WTC11 (cell line): ENCODE measurements around the gene FGF12. TPM values are rescaled to one million over a fixed set of nuclear protein-coding genes. Genes with fewer than 3 reads are reported as not detected.
A peak's percentile ranks its signal among the peaks of the same experiment; 100 is the strongest.
"Not testable (repeated sequence)": the region's sequence is repeated elsewhere in the genome, so short reads cannot be mapped to it uniquely, and the experiment has no call there.

ENCODE experiments used
- ATAC-seq: fragments of 200-7000 bp; cut with Tn5 transposase; 2 replicates; pipeline ENCODE4 v1.10.0; 2021; ENCODE audit warnings: mild to moderate bottlenecking, moderate library complexity
- CTCF ChIA-PET: fragments of 300-600 bp; sonication (Branson Sonifier 250); formaldehyde crosslinking; loops from one replicate; lab custom pipeline; 2021; ENCODE audit warnings: antibody characterized with exemption; lab: Charles Lee
- POLR2A ChIA-PET: fragments of 350-600 bp; sonication (Branson Sonifier 250); formaldehyde crosslinking; loops from one replicate; lab custom pipeline; 2021; ENCODE audit warnings: antibody characterized with exemption; lab: Charles Lee
- DNase-seq: peaks from one replicate; pipeline ENCODE4 v3.0.0; 2021; ENCODE audit warnings: low spot score
- H3K27ac Mint-ChIP-seq: 2 replicates; pipeline ENCODE4 v1.8.0; 2021; ENCODE audit warnings: mixed read lengths
- H3K27me3 Mint-ChIP-seq: 2 replicates; pipeline ENCODE4 v1.8.0; 2021; ENCODE audit warnings: low read depth, mild to moderate bottlenecking, moderate library complexity, mixed read lengths
- H3K36me3 Mint-ChIP-seq: 2 replicates; pipeline ENCODE4 v1.8.0; 2021; ENCODE audit warnings: mixed read lengths
- H3K4me1 Mint-ChIP-seq: 2 replicates; pipeline ENCODE4 v1.8.0; 2022; ENCODE audit warnings: mixed read lengths
- H3K4me3 Mint-ChIP-seq: 2 replicates; pipeline ENCODE4 v1.8.0; 2021; ENCODE audit warnings: mild to moderate bottlenecking, moderate library complexity, mixed read lengths
- H3K9me3 Mint-ChIP-seq: 2 replicates; pipeline ENCODE4 v1.8.0; 2021; ENCODE audit warnings: mixed read lengths
- ATF2 ChIP-seq: sonication (generic); formaldehyde crosslinking; IDR thresholded peaks from 2 replicates; pipeline ENCODE4 v1.8.1; 2022; ENCODE audit warnings: low read depth, missing genetic modification reagents, borderline replicate concordance
- CBFB ChIP-seq: sonication (generic); formaldehyde crosslinking; IDR thresholded peaks from 2 replicates; pipeline ENCODE4 v1.8.1; 2022; ENCODE audit warnings: mild to moderate bottlenecking, low read depth, missing genetic modification reagents
- ERG ChIP-seq: fragments of 250-450 bp; sonication (Bioruptor Pico); IDR thresholded peaks from 2 replicates; pipeline ENCODE4 v1.8.0; 2021; ENCODE audit warnings: mild to moderate bottlenecking
- GABPB1 ChIP-seq: sonication (generic); formaldehyde crosslinking; IDR thresholded peaks from 2 replicates; pipeline ENCODE4 v1.8.1; 2023; ENCODE audit warnings: mild to moderate bottlenecking, missing genetic modification reagents
- KAT7 ChIP-seq: sonication (generic); formaldehyde crosslinking; IDR thresholded peaks from 2 replicates; pipeline ENCODE4 v1.8.1; 2023; ENCODE audit warnings: missing genetic modification reagents, mild to moderate bottlenecking, borderline replicate concordance
- NR1H2 ChIP-seq: sonication (generic); formaldehyde crosslinking; IDR thresholded peaks from 2 replicates; pipeline ENCODE4 v1.9.0; 2021; ENCODE audit warnings: mild to moderate bottlenecking, moderate library complexity, missing genetic modification reagents
- NR2C2 ChIP-seq: sonication (generic); formaldehyde crosslinking; IDR thresholded peaks from 2 replicates; pipeline ENCODE4 v1.8.0; 2022; ENCODE audit warnings: mild to moderate bottlenecking, missing genetic modification reagents
- PRDM15 ChIP-seq: sonication (generic); formaldehyde crosslinking; IDR thresholded peaks from 2 replicates; pipeline ENCODE4 v1.8.0; 2022; ENCODE audit warnings: missing genetic modification reagents
- SOX15 ChIP-seq: fragments of 250-450 bp; sonication (Bioruptor Pico); IDR thresholded peaks from 2 replicates; pipeline ENCODE4 v1.9.0; 2021; ENCODE audit warnings: mild to moderate bottlenecking
- TEAD1 ChIP-seq: sonication (generic); formaldehyde crosslinking; IDR thresholded peaks from 2 replicates; pipeline ENCODE4 v1.8.0; 2022; ENCODE audit warnings: mild to moderate bottlenecking, missing genetic modification reagents
- ZBTB21 ChIP-seq: sonication (generic); formaldehyde crosslinking; IDR thresholded peaks from 2 replicates; pipeline ENCODE4 v1.8.1; 2023; ENCODE audit warnings: mild to moderate bottlenecking, missing genetic modification reagents, borderline replicate concordance
- ZNF532 ChIP-seq: fragments of 250-450 bp; sonication (Bioruptor Pico); IDR thresholded peaks from 2 replicates; pipeline ENCODE4 v1.9.0; 2021; ENCODE audit warnings: mild to moderate bottlenecking, borderline replicate concordance
- total RNA-seq: library from RNA; stranded (reverse); gene quantifications from 3 replicates; pipeline ENCODE4 v1.2.3, GENCODE V29; 2021
- TF ChIP-seq, protein P1 (sequence below): sonication (generic); formaldehyde crosslinking; IDR thresholded peaks from 2 replicates; pipeline ENCODE4 v1.8.1; 2022; ENCODE audit warnings: mild to moderate bottlenecking, missing genetic modification reagents, moderate library complexity, borderline replicate concordance
- TF ChIP-seq, protein P2 (sequence below): fragments of 250-450 bp; sonication (Bioruptor Pico); IDR thresholded peaks from 2 replicates; pipeline ENCODE4 v2.1.2; 2022; ENCODE audit warnings: mild to moderate bottlenecking, moderate library complexity

FGF12 gene
- total RNA-seq, 1 experiment from 2014 or later: 13.5 TPM

GRCh38 chr3:192747145-192747544, 19.8 kb upstream of the FGF12 start:
- ATAC-seq: peak; percentile 95
- peaks cover 11% of the 10 kb centered on the region for H3K36me3 Mint-ChIP-seq
- peak overlapping the region; percentile 88 for H3K27ac Mint-ChIP-seq
- no peaks in the 10 kb centered on the region for H3K27me3 Mint-ChIP-seq
- H3K4me3 Mint-ChIP-seq: peak overlapping the region; percentile 36; the same call in 1 of the 2 replicates
- H3K9me3 Mint-ChIP-seq: peaks cover 19% of the 10 kb centered on the region
- peak; percentile 91 for TF ChIP-seq PRDM15 (CRISPR knock-in tag)
- TF ChIP-seq ZBTB21: no peak
- TF ChIP-seq TEAD1 (CRISPR knock-in tag): peak; percentile 77; the same call in 1 of the 2 replicates
- no peak for TF ChIP-seq ATF2 (CRISPR knock-in tag)
- TF ChIP-seq, all 79 proteins: peak for 2
- ChIA-PET CTCF (interaction anchor here (0.5 to 1.0 kb wide), 2 partner anchors 25 to 29 kb away, joined by 3 to 4 read pairs; no protein-coding TSS in a partner anchor), POLR2A (no interaction called here)
- peaks cover 65% of the 10 kb centered on the region for H3K4me1 Mint-ChIP-seq
- DNase-seq: no peak

DNA sequence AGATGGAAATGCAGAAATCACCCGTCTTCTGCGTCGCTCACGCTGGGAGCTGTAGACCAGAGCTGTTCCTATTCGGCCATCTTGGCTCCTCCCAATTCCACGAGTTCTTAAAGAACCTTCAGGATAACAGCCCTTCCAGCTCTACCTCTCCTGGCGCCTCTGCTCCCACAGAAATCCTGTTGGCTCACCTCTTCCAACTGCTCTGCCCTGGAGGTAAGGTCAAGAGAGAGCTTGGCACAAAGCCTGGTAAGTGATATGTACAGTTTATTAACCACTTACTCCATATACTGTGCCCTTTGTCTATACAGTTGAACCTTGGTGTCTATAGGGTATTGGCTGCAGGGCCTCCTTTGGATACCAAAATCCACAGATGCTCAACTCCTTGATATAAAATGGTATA, 17.8 kb upstream of the FGF12 start:
- TF ChIP-seq CBFB (CRISPR knock-in tag): no peak
- TF ChIP-seq, protein P1, sequence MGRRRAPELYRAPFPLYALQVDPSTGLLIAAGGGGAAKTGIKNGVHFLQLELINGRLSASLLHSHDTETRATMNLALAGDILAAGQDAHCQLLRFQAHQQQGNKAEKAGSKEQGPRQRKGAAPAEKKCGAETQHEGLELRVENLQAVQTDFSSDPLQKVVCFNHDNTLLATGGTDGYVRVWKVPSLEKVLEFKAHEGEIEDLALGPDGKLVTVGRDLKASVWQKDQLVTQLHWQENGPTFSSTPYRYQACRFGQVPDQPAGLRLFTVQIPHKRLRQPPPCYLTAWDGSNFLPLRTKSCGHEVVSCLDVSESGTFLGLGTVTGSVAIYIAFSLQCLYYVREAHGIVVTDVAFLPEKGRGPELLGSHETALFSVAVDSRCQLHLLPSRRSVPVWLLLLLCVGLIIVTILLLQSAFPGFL (CRISPR knock-in tag): no peak
- TF ChIP-seq SOX15 (CRISPR knock-in tag): no peak
- TF ChIP-seq, all 79 proteins: peak for 0
- ATAC-seq: 0 out of 2 replicates have a peak, but pooled peaks have one; percentile 19
- Mint-ChIP-seq H3K9me3 (peaks cover 19% of the 10 kb centered on the region), H3K27ac (peak overlapping the region; percentile 10; the same call in 1 of the 2 replicates), H3K27me3 (no peaks in the 10 kb centered on the region), H3K4me1 (peaks cover 52% of the 10 kb centered on the region), H3K36me3 (peaks cover 11% of the 10 kb centered on the region), H3K4me3 (peak overlapping the region; percentile 62)
- DNase-seq: no peak
- ChIA-PET CTCF (no interaction called here), POLR2A (no interaction called here)

GRCh38 chr3:192744604-192745003, 17.3 kb upstream of the FGF12 start:
- POLR2A ChIA-PET, ATAC-seq, H3K27me3 Mint-ChIP-seq, CTCF ChIA-PET: not testable (repeated sequence)
- Mint-ChIP-seq H3K9me3 (peaks cover 19% of the 10 kb centered on the region), H3K27ac (peak overlapping the region; percentile 10; the same call in 1 of the 2 replicates), H3K36me3 (peaks cover 11% of the 10 kb centered on the region), H3K4me3 (peak overlapping the region; percentile 62), H3K4me1 (peaks cover 47% of the 10 kb centered on the region)
- peak; percentile 29 for DNase-seq

- ATAC-seq: no peak
- Mint-ChIP-seq H3K9me3 (no peaks in the 10 kb centered on the region), H3K27me3 (no peaks in the 10 kb centered on the region), H3K36me3 (no peaks in the 10 kb centered on the region), H3K27ac (no peak overlapping the region), H3K4me3 (no peak overlapping the region), H3K4me1 (peaks cover 8% of the 10 kb centered on the region)
- ChIA-PET POLR2A (no interaction called here), CTCF (no interaction called here)
- DNase-seq: no peak
- TF ChIP-seq, protein P2, sequence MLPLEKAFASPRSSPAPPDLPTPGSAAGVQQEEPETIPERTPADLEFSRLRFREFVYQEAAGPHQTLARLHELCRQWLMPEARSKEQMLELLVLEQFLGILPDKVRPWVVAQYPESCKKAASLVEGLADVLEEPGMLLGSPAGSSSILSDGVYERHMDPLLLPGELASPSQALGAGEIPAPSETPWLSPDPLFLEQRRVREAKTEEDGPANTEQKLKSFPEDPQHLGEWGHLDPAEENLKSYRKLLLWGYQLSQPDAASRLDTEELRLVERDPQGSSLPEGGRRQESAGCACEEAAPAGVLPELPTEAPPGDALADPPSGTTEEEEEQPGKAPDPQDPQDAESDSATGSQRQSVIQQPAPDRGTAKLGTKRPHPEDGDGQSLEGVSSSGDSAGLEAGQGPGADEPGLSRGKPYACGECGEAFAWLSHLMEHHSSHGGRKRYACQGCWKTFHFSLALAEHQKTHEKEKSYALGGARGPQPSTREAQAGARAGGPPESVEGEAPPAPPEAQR: no peak
- TF ChIP-seq NR2C2 (CRISPR knock-in tag): no peak
- TF ChIP-seq GABPB1 (CRISPR knock-in tag): no peak
- no peak for TF ChIP-seq KAT7
- no peak for TF ChIP-seq ERG (CRISPR knock-in tag)
- no peak for TF ChIP-seq NR1H2 (CRISPR knock-in tag)
- TF ChIP-seq ZNF532: no peak
- TF ChIP-seq, all 79 proteins: peak for 0
These were observed 10.2 kb upstream of the FGF12 start for GRCh38 chr3:192737506-192737905.
